Kidney epithelial cell (primary cell): ENCODE data around the gene CLHC1. TPM values are rescaled to one million over a fixed set of nuclear protein-coding genes. Genes with fewer than 3 reads are reported as not detected.
A peak's percentile ranks its signal among the peaks of the same experiment; 100 is the strongest.
"Not testable (repeated sequence)": the region's sequence is repeated elsewhere in the genome, so short reads cannot be mapped to it uniquely, and the experiment has no call there.

Source experiments
- DNase-seq: peaks from one replicate; pipeline ENCODE4 v3.0.0-alpha.2; 2010; ENCODE audit warnings: low read depth
- H3K27me3 ChIP-seq: 2 replicates; pipeline ENCODE4 v1.6.0; 2011; ENCODE audit warnings: low read length; ENCODE audit not compliant: control insufficient read depth, insufficient read depth
- H3K36me3 ChIP-seq: 2 replicates; pipeline ENCODE4 v1.5.1; 2011; ENCODE audit warnings: low read length; ENCODE audit not compliant: control insufficient read depth, insufficient read depth
- H3K4me3 ChIP-seq: 2 replicates; pipeline ENCODE4 v1.5.1; 2011; ENCODE audit warnings: low read depth, mild to moderate bottlenecking, control low read depth, low read length
- total RNA-seq: library from RNA; depleted of rRNA; stranded (reverse); fragments of >200 nt; gene quantifications from 2 replicates; pipeline ENCODE4 v1.2.3, GENCODE V29; 2015
- TF ChIP-seq, protein P1 (sequence below): IDR thresholded peaks from 2 replicates; pipeline ENCODE4 v1.5.1; 2011; ENCODE audit warnings: mild to moderate bottlenecking, moderate library complexity, low read length, control low read depth, inconsistent platforms; ENCODE audit not compliant: insufficient read depth, poor library complexity, severe bottlenecking

The CLHC1 gene
- total RNA-seq, 1 donor from 2014 or later, result 16.5 TPM

DNA sequence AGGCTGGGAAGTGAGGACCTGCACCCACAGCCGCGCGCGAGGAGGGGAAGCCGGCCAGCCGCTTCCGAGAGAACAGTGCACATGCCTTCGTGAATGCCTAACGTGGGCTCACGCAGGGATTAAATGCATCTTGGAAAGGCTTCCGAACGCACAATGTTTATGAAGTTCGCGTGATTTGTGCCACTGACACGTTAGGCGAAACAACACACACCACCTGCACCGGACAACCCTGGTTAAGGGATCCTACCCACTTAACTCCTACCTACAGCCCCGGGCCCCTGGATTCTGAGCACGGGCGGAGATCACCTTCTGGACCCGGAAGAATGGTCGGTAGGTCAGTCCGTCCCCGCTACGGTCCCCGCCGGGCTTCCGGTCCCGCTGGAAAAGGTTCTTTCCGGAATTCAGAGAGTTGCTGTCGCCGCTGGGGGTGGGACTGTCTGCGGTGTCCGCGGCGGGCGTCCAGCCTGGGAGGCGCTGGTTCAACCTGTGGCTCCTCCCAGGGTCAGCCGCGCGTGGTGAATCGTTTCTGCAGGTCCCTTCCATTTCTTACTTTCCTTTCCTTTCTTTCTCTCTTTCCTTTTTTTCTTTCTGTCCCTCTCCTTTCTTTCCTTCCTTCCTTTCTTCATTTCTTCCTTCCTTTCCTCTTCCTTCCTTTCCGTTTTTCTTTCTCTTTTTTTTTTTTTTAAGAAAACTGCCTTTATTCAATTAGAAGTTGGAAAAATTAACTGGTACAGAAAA is 37.0 kb upstream of the CLHC1 start, which contains the start of gene MTIF2:
Gene MTIF2, minus strand, starts transcription at position 325 of the 738 bp plus-strand sequence. CDS start 5,373 bp downstream, outside the sequence.
- Histone ChIP-seq H3K27me3 (no peaks in the 10 kb centered on the region), H3K36me3 (no peaks in the 10 kb centered on the region), H3K4me3 (peak within 1 kb of the TSS; percentile 81)
- TF ChIP-seq, protein P1, sequence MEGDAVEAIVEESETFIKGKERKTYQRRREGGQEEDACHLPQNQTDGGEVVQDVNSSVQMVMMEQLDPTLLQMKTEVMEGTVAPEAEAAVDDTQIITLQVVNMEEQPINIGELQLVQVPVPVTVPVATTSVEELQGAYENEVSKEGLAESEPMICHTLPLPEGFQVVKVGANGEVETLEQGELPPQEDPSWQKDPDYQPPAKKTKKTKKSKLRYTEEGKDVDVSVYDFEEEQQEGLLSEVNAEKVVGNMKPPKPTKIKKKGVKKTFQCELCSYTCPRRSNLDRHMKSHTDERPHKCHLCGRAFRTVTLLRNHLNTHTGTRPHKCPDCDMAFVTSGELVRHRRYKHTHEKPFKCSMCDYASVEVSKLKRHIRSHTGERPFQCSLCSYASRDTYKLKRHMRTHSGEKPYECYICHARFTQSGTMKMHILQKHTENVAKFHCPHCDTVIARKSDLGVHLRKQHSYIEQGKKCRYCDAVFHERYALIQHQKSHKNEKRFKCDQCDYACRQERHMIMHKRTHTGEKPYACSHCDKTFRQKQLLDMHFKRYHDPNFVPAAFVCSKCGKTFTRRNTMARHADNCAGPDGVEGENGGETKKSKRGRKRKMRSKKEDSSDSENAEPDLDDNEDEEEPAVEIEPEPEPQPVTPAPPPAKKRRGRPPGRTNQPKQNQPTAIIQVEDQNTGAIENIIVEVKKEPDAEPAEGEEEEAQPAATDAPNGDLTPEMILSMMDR, result peak; percentile 8
- DNase-seq, result peak; percentile 73

DNA sequence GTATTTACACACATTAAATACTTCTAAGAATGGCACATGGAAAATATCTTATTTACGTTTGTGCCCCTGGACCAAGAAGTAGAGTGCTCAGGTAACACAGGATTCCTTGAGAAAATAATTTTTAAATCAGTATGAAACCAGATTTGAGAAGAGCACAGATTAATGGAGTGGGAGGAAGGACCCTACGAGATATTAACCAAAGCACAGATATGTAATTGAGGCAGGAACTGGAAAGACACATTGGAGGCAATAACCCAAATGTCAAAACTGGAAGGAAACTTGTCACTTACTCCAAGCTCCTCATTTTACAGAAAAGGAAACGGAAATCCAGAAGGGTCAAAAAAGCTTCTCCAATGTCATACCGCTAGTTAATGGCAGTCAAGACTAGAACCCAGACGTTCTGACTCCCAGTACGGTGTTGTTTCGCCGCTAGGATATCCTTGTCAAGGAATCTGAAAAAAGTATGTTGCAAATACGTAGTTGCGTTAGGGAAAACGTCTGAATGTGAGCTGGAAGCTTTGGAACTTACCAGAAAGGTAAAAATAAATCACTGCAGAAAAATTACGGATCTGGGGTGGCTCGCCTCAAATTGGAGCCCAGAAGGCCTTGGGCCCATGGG is 36.3 kb upstream of the CLHC1 start:
- Histone ChIP-seq H3K4me3 (peak overlapping the region; percentile 81), H3K27me3 (no peaks in the 10 kb centered on the region), H3K36me3 (no peaks in the 10 kb centered on the region)
- TF ChIP-seq, protein P1, result no peak
- DNase-seq, result no peak

DNA sequence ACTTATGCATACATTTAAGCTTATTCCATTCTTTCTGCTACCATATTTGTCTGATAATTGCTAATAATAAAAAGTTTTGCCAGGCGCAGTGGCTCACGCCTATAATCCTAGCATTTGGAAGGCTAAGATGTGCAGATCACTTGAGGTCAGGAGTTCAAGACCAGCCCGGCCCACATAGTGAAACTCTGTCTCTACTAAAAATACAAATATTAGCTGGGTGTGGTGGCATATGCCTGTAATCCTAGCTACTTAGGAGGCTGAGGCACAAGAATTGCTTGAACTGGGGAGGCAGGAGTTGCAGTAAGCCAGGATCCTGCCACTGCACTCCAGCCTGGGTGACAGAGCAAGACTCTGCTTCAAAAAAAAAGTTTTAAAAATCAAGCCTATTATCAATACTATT is 27.5 kb upstream of the CLHC1 start:
- H3K27me3 ChIP-seq, H3K36me3 ChIP-seq, H3K4me3 ChIP-seq, DNase-seq: not testable (repeated sequence)

DNA sequence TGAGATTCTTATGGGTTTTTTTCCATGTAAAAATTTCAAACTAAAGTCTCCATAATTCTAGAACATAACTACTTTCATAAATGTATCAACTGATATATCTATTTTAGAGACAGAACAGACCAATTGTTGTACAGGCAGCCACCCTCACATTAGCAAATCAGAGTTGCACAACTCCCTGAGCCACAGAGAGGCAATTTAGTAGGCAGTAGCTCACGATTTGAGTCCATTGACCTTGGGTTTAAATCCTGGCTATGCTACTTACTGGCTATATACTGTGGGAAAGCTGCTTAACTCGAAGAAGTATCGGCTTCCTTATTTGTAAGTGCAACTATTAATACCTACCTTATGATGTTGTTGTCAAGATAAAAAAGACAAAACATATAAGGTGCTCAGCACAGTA is 20.7 kb upstream of the CLHC1 start:
- no peak overlapping the region for H3K4me3 ChIP-seq
- H3K36me3 ChIP-seq, result no peaks in the 10 kb centered on the region
- no peak for DNase-seq
- H3K27me3 ChIP-seq, result no peaks in the 10 kb centered on the region
- TF ChIP-seq, protein P1, result no peak

DNA sequence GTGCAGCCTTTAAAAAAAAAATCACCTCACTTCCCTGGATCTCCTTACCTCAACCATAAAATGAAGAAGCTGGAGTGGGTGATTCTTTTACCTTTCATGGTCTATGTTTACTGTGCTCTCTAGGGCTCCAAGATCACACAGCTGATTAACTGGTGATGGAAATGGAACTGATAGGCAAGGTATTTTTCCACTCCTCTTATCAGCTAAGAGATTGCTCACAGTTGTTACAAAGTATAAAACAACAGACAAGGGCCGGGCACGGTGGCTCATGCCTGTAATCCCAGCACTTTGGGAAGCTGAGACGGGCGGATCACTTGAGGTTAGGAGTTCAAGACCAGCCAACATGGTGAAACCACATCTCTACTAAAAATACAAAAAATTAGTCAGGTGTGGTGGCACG is 14.9 kb upstream of the CLHC1 start:
- TF ChIP-seq, protein P1, result no peak
- Histone ChIP-seq H3K36me3 (no peaks in the 10 kb centered on the region), H3K27me3 (no peaks in the 10 kb centered on the region), H3K4me3 (no peak overlapping the region)
- no peak for DNase-seq

DNA sequence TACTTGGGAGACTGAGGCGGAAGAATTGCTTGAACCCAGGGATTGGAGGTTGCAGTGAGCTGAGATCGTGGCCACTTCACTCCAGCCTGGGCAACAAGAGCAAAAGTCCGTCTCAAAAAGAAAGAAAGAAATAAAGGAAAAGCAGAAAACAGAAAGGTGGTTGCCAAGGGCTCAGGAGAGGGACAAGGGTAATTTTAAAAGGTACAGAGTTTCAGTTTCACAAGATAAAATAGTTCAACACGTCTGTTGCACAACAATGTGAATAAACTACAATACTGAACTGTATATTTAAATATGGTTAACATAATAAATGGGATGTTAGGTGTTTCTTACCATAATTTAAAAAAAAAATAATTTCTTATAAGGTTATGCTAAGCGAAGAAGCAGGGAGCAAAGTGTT is 13.3 kb upstream of the CLHC1 start:
- Histone ChIP-seq H3K36me3 (no peaks in the 10 kb centered on the region), H3K27me3 (no peaks in the 10 kb centered on the region), H3K4me3 (no peak overlapping the region)
- no peak for DNase-seq
- TF ChIP-seq, protein P1, result no peak
